PFSK-1 (cell line): ENCODE results near the gene DUSP16.

Source experiments
- SIN3A ChIP-seq: IDR thresholded peaks from 2 replicates; pipeline ENCODE4 v1.6.1; 2012; ENCODE audit warnings: mild to moderate bottlenecking, low read length, moderate library complexity, borderline replicate concordance; ENCODE audit not compliant: insufficient read depth
- TF ChIP-seq, protein P1 (sequence below), 2 experiments: IDR thresholded peaks; 2 replicates each; pipeline versions ENCODE4 v1.6.1 to v1.8.0; 2011 to 2012; ENCODE audit warnings: low read depth in 2 of 2, low read length in 2 of 2, control low read depth in 1 of 2, inconsistent platforms in 1 of 2, mild to moderate bottlenecking in 1 of 2, moderate library complexity in 1 of 2; ENCODE audit not compliant: insufficient read depth in 1 of 2

DNA sequence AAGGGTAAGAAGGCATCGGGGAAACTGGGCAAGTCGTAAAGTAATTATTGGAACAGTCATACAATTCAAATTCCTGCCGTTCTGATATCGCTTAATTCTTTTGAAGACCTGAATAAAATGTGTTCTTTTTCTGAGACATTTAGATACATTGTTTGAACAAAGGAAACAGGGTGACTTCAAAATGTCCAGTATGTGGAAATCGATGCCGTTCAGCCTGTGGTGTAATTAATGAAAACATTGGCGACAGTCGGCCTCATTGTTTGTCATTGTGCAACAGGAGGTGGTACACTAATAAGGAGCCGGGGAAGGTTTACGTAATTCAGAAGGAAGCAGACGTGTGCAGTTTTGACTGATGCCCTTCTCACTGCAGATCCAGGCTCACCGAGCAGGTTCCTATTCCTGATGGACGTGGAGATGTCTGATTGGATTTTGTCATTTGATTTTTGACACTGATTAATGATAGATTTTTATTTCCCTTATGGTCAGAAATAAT lies 113.1 kb downstream of the DUSP16 start:
- TF ChIP-seq, protein P1, sequence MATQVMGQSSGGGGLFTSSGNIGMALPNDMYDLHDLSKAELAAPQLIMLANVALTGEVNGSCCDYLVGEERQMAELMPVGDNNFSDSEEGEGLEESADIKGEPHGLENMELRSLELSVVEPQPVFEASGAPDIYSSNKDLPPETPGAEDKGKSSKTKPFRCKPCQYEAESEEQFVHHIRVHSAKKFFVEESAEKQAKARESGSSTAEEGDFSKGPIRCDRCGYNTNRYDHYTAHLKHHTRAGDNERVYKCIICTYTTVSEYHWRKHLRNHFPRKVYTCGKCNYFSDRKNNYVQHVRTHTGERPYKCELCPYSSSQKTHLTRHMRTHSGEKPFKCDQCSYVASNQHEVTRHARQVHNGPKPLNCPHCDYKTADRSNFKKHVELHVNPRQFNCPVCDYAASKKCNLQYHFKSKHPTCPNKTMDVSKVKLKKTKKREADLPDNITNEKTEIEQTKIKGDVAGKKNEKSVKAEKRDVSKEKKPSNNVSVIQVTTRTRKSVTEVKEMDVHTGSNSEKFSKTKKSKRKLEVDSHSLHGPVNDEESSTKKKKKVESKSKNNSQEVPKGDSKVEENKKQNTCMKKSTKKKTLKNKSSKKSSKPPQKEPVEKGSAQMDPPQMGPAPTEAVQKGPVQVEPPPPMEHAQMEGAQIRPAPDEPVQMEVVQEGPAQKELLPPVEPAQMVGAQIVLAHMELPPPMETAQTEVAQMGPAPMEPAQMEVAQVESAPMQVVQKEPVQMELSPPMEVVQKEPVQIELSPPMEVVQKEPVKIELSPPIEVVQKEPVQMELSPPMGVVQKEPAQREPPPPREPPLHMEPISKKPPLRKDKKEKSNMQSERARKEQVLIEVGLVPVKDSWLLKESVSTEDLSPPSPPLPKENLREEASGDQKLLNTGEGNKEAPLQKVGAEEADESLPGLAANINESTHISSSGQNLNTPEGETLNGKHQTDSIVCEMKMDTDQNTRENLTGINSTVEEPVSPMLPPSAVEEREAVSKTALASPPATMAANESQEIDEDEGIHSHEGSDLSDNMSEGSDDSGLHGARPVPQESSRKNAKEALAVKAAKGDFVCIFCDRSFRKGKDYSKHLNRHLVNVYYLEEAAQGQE (IDR thresholded peaks at IDR 0.05; ENCODE audit: insufficient read depth in 1 of 2, low read depth in 2 of 2, low read length in 2 of 2): no peak
- no peak for TF ChIP-seq SIN3A
